ENCODE measurements around the gene NPDC1.
"Not testable (repeated sequence)": the region's sequence is repeated elsewhere in the genome, so short reads cannot be mapped to it uniquely, and the experiment has no call there.

DNA sequence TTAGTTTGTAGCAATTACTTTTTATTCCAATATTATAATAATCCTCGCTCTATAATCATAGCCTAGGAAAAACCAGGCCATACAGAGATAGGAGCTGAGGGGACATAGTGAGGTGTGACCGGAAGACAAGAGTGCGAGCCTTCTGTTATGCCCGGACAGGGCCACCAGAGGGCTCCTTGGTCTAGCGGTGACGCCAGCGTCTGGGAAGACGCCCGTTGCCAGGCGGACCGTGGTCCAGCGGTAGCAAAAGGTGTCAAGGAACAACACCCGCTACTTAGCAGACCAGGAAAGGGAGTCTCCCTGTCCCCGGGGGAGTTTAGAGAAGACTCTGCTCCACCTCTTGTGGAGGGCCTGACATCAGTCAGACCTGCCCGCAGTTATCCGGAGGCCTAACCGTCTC is 41.7 kb downstream of the NPDC1 start:
- TF ChIP-seq, protein P1, sequence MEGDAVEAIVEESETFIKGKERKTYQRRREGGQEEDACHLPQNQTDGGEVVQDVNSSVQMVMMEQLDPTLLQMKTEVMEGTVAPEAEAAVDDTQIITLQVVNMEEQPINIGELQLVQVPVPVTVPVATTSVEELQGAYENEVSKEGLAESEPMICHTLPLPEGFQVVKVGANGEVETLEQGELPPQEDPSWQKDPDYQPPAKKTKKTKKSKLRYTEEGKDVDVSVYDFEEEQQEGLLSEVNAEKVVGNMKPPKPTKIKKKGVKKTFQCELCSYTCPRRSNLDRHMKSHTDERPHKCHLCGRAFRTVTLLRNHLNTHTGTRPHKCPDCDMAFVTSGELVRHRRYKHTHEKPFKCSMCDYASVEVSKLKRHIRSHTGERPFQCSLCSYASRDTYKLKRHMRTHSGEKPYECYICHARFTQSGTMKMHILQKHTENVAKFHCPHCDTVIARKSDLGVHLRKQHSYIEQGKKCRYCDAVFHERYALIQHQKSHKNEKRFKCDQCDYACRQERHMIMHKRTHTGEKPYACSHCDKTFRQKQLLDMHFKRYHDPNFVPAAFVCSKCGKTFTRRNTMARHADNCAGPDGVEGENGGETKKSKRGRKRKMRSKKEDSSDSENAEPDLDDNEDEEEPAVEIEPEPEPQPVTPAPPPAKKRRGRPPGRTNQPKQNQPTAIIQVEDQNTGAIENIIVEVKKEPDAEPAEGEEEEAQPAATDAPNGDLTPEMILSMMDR (IDR thresholded peaks at IDR 0.05): peak in 5 of 6 experiments; percentile 21 to 63 (median 54)
- not testable (repeated sequence) for TF ChIP-seq POLR2A (IDR thresholded peaks at IDR 0.05)
